H1 (cell line): ENCODE results near the gene PDE8B. TPM values are rescaled to one million over a fixed set of nuclear protein-coding genes. Genes with fewer than 3 reads are reported as not detected.

Experiments
- CTCF ChIA-PET: fragments of 300-600 bp; sonication (Branson Sonifier 250); formaldehyde crosslinking; loops from one replicate; lab custom pipeline; 2021; ENCODE audit not compliant: partially characterized antibody; lab: Charles Lee
- POLR2A ChIA-PET: fragments of 300-600 bp; sonication (Branson Sonifier 250); formaldehyde crosslinking; loops from one replicate; lab custom pipeline; 2021; ENCODE audit warnings: inconsistent platforms; ENCODE audit not compliant: partially characterized antibody; lab: Charles Lee
- DNase-seq, 2 experiments: peaks; one replicate each; pipeline versions ENCODE4 v3.0.0 to v3.0.0-alpha.2; 2010 to 2022; ENCODE audit warnings: low spot score in 2 of 2, low read depth in 1 of 2, mixed read lengths in 1 of 2
- FAIRE-seq: peaks from 2 replicates; lab custom pipeline; 2011; peaks lifted over from hg19 to GRCh38; lab: Jason Lieb, UNC
- H2AFZ ChIP-seq: 2 replicates; pipeline ENCODE4 v1.8.1; 2012; ENCODE audit warnings: low read length, inconsistent platforms
- H2AK5ac ChIP-seq: 2 replicates; pipeline ENCODE4 v1.6.1; 2013; ENCODE audit warnings: low read depth, low read length
- H2BK120ac ChIP-seq: replicated peaks from 2 replicates; pipeline ENCODE3; 2013; ENCODE audit warnings: low read depth, low read length, inconsistent platforms
- H2BK12ac ChIP-seq: 2 replicates; pipeline ENCODE4 v1.6.1; 2013; ENCODE audit warnings: low read depth, low read length
- H2BK15ac ChIP-seq: 2 replicates; pipeline ENCODE4 v1.6.1; 2013; ENCODE audit warnings: low read length
- H2BK20ac ChIP-seq: 2 replicates; pipeline ENCODE4 v1.6.1; 2013; ENCODE audit warnings: low read length
- H2BK5ac ChIP-seq: 2 replicates; pipeline ENCODE4 v1.6.1; 2013; ENCODE audit warnings: low read depth, low read length
- H3K14ac ChIP-seq: 2 replicates; pipeline ENCODE4 v1.6.1; 2013; ENCODE audit warnings: inconsistent platforms; ENCODE audit not compliant: insufficient read length
- H3K18ac ChIP-seq: 2 replicates; pipeline ENCODE4 v1.6.1; 2013; ENCODE audit warnings: low read length; ENCODE audit errors: extremely low read depth
- H3K23ac ChIP-seq: 2 replicates; pipeline ENCODE4 v1.6.1; 2013; ENCODE audit warnings: inconsistent platforms; ENCODE audit not compliant: insufficient read length
- H3K23me2 ChIP-seq: 2 replicates; pipeline ENCODE4 v1.6.1; 2013; ENCODE audit warnings: low read depth, low read length
- H3K27ac ChIP-seq: 2 replicates; pipeline ENCODE4 v1.6.1; 2011; ENCODE audit warnings: low read depth, low read length, inconsistent platforms
- H3K27me3 ChIP-seq, 4 experiments: replicated peaks in 1 of 4; 1 replicate in 1 of 4; 2 replicates in 3 of 4; pipeline versions ENCODE4 v1.6.1 to v1.8.1; 2011 to 2013; ENCODE audit warnings: low read length in 3 of 4, mild to moderate bottlenecking in 3 of 4, inconsistent platforms in 2 of 4, mixed read lengths in 2 of 4, moderate library complexity in 1 of 4; ENCODE audit not compliant: control insufficient read depth in 3 of 4, insufficient read depth in 3 of 4; ENCODE audit errors: extremely low read depth in 1 of 4
- H3K36me3 ChIP-seq, 4 experiments: 2 replicates each; pipeline versions ENCODE4 v1.6.1 to v1.8.1; 2011 to 2013; ENCODE audit warnings: mild to moderate bottlenecking in 4 of 4, low read length in 3 of 4, moderate library complexity in 2 of 4, control low read depth in 1 of 4, inconsistent platforms in 1 of 4; ENCODE audit not compliant: insufficient read depth in 4 of 4, control insufficient read depth in 2 of 4
- H3K4ac ChIP-seq: replicated peaks from 2 replicates; pipeline ENCODE3; 2013; ENCODE audit warnings: low read length, low read depth, mixed read lengths, inconsistent platforms; ENCODE audit not compliant: insufficient read length
- H3K4me1 ChIP-seq, 4 experiments: replicated peaks in 1 of 4; 1 replicate in 1 of 4; 2 replicates in 3 of 4; pipeline versions ENCODE4 v1.6.1 to v1.8.1; 2011 to 2013; ENCODE audit warnings: low read length in 3 of 4, inconsistent platforms in 2 of 4, mixed read lengths in 1 of 4; ENCODE audit not compliant: insufficient read depth in 4 of 4, control insufficient read depth in 3 of 4
- H3K4me2 ChIP-seq, 2 experiments: 2 replicates each; pipeline versions ENCODE4 v1.6.1 to v1.8.1; 2011 to 2013; ENCODE audit warnings: low read depth in 2 of 2, low read length in 2 of 2, control low read depth in 1 of 2, inconsistent platforms in 1 of 2, mild to moderate bottlenecking in 1 of 2; ENCODE audit not compliant: insufficient read depth in 1 of 2
- H3K4me3 ChIP-seq, 4 experiments: fragments of 200-600, 300-600 bp in 1 of 4; sonication (generic), shearing (Covaris generic), sonication (Bioruptor Twin) in 1 of 4; 2 replicates each; pipeline versions ENCODE4 v1.5.1 to v1.8.1; 2011 to 2016; ENCODE audit warnings: low read length in 4 of 4, low read depth in 3 of 4, control low read depth in 2 of 4, inconsistent platforms in 2 of 4, mild to moderate bottlenecking in 2 of 4, mixed read lengths in 1 of 4, moderate library complexity in 1 of 4; ENCODE audit not compliant: insufficient read depth in 2 of 4; ENCODE audit errors: extremely low read depth in 1 of 4
- H3K56ac ChIP-seq: replicated peaks from 2 replicates; pipeline ENCODE3; 2013; ENCODE audit warnings: low read depth, mild to moderate bottlenecking, mixed read lengths, low read length, inconsistent platforms; ENCODE audit not compliant: insufficient read length
- H3K79me1 ChIP-seq: 2 replicates; pipeline ENCODE4 v1.6.1; 2013; ENCODE audit warnings: low read depth, low read length, control low read depth
- H3K79me2 ChIP-seq, 2 experiments: 2 replicates each; pipeline versions ENCODE4 v1.6.1 to v1.8.1; 2012 to 2013; ENCODE audit warnings: low read length in 2 of 2, mild to moderate bottlenecking in 2 of 2, inconsistent platforms in 1 of 2; ENCODE audit not compliant: insufficient read depth in 2 of 2, control insufficient read depth in 1 of 2
- H3K9ac ChIP-seq, 4 experiments: replicated peaks in 1 of 4; 1 replicate in 1 of 4; 2 replicates in 3 of 4; pipeline versions ENCODE4 v1.6.1 to v1.8.1; 2011 to 2013; ENCODE audit warnings: low read depth in 3 of 4, low read length in 3 of 4, control low read depth in 2 of 4, mild to moderate bottlenecking in 2 of 4, moderate library complexity in 2 of 4, inconsistent platforms in 1 of 4; ENCODE audit errors: extremely low read depth in 1 of 4
- H3K9me3 ChIP-seq, 2 experiments: 2 replicates each; pipeline versions ENCODE4 v1.6.1 to v1.8.1; 2012 to 2013; ENCODE audit warnings: mild to moderate bottlenecking in 2 of 2, moderate library complexity in 2 of 2, control low read depth in 1 of 2, inconsistent platforms in 1 of 2, low read depth in 1 of 2, low read length in 1 of 2, mixed read lengths in 1 of 2; ENCODE audit not compliant: insufficient read depth in 2 of 2
- H4K20me1 ChIP-seq, 2 experiments: replicated peaks in 1 of 2; 2 replicates each; pipeline versions ENCODE3 to v1.8.1; 2011 to 2013; ENCODE audit warnings: inconsistent platforms in 2 of 2, low read length in 2 of 2, mild to moderate bottlenecking in 1 of 2; ENCODE audit not compliant: insufficient read depth in 2 of 2, control insufficient read depth in 1 of 2
- H4K5ac ChIP-seq: 2 replicates; pipeline ENCODE4 v1.6.1; 2013; ENCODE audit warnings: low read length, low read depth, mixed read lengths, inconsistent platforms; ENCODE audit not compliant: insufficient read length
- H4K8ac ChIP-seq: 2 replicates; pipeline ENCODE4 v1.8.0; 2013; ENCODE audit warnings: mild to moderate bottlenecking, moderate library complexity, low read length, inconsistent platforms; ENCODE audit not compliant: insufficient read depth; ENCODE audit errors: extremely low read depth
- H4K91ac ChIP-seq: replicated peaks from 2 replicates; pipeline ENCODE3; 2013; ENCODE audit warnings: low read length, mixed read lengths, inconsistent platforms; ENCODE audit not compliant: insufficient read length
- ATF3 ChIP-seq: IDR thresholded peaks from 2 replicates; pipeline ENCODE4 v1.6.1; 2011; ENCODE audit warnings: low read depth, mild to moderate bottlenecking, low read length; ENCODE audit not compliant: insufficient read depth
- CREB1 ChIP-seq: IDR thresholded peaks from 2 replicates; pipeline ENCODE4 v1.6.1; 2012; ENCODE audit warnings: inconsistent platforms
- EGR1 ChIP-seq: IDR thresholded peaks from 2 replicates; pipeline ENCODE4 v1.6.1; 2011; ENCODE audit warnings: low read depth, low read length, borderline replicate concordance
- EP300 ChIP-seq, 2 experiments: IDR thresholded peaks; 1 replicate in 1 of 2; 2 replicates in 1 of 2; pipeline ENCODE4 v1.6.1; 2011 to 2012; ENCODE audit warnings: low read depth in 2 of 2, low read length in 2 of 2, mild to moderate bottlenecking in 2 of 2, borderline replicate concordance in 1 of 2, inconsistent platforms in 1 of 2, moderate library complexity in 1 of 2
- JUN ChIP-seq: IDR thresholded peaks from 2 replicates; pipeline ENCODE4 v1.6.1; 2011; ENCODE audit warnings: low read depth, mild to moderate bottlenecking, improper control_type of control experiment, low read length
- KDM4A ChIP-seq: IDR thresholded peaks from one replicate; pipeline ENCODE4 v1.7.1; 2012; ENCODE audit warnings: low read depth, mild to moderate bottlenecking, moderate library complexity, low read length, inconsistent platforms; ENCODE audit not compliant: severe bottlenecking
- MAFK ChIP-seq: IDR thresholded peaks from 2 replicates; pipeline ENCODE4 v1.6.1; 2012; ENCODE audit warnings: low read depth, mild to moderate bottlenecking, improper control_type of control experiment, low read length
- RBBP5 ChIP-seq: IDR thresholded peaks from 2 replicates; pipeline ENCODE4 v1.7.1; 2012; ENCODE audit warnings: low read depth, mild to moderate bottlenecking, inconsistent platforms, low read length, moderate library complexity, borderline replicate concordance
- RXRA ChIP-seq: IDR thresholded peaks from 2 replicates; pipeline ENCODE4 v1.6.1; 2011; ENCODE audit warnings: low read depth, mild to moderate bottlenecking, low read length, moderate library complexity; ENCODE audit not compliant: insufficient read depth
- TAF1 ChIP-seq: IDR thresholded peaks from 2 replicates; pipeline ENCODE4 v1.6.1; 2011; ENCODE audit warnings: mild to moderate bottlenecking, low read depth, low read length
- TAF7 ChIP-seq: optimal IDR thresholded peaks from 2 replicates; pipeline ENCODE3; 2011; ENCODE audit warnings: low read depth, mild to moderate bottlenecking, inconsistent platforms, low read length, moderate library complexity, borderline replicate concordance
- TBP ChIP-seq: IDR thresholded peaks from 2 replicates; pipeline ENCODE4 v1.6.1; 2011; ENCODE audit warnings: low read depth, low read length, improper control_type of control experiment
- YY1 ChIP-seq: IDR thresholded peaks from 2 replicates; pipeline ENCODE4 v1.6.1; 2011; ENCODE audit warnings: low read depth, mild to moderate bottlenecking, low read length
- ZNF274 ChIP-seq: IDR thresholded peaks from 2 replicates; pipeline ENCODE4 v1.7.0; 2012; ENCODE audit warnings: low read length, borderline replicate concordance; ENCODE audit errors: extremely low read depth
- WGBS, 2 experiments: shearing (Covaris generic) in 1 of 2; methylation state at CpG; one replicate each; pipeline versions ENCODE4 v1.1.6 to v1.1.7; 2013 to 2015; ENCODE audit warnings: low lambda C conversion rate in 2 of 2, mixed read lengths in 2 of 2, inconsistent platforms in 1 of 2, low coverage in 1 of 2, missing lambda C conversion rate in 1 of 2; ENCODE audit not compliant: insufficient replicate concordance in 2 of 2, insufficient coverage in 1 of 2, insufficient read length in 1 of 2; ENCODE audit errors: extremely low coverage in 1 of 2, missing lambda C conversion rate in 1 of 2; 5-methylcytosine and 5-hydroxymethylcytosine counted together
- polyA plus RNA-seq, 7 experiments: library from polyadenylated mRNA; depleted of rRNA in 3 of 7; stranded (reverse) in 5 of 7; unstranded in 2 of 7; fragments of >200 nt in 5 of 7; fragments of 200-250 nt in 2 of 7; gene quantifications; 1 replicate in 5 of 7; 2 replicates in 1 of 7; 4 replicates in 1 of 7; pipeline versions ENCODE4 v1.2.1 to v1.2.3, GENCODE V29; 2011 to 2013; ENCODE audit warnings: missing spikeins in 2 of 7, mixed read lengths in 2 of 7
- total RNA-seq: library from RNA; stranded (reverse); fragmentation: NEBNext Ultra II Directional; extraction: Animal tissue kit (Norgen Biotek cat#: 25700); gene quantifications from 2 replicates; pipeline ENCODE4 v1.2.1, GENCODE V29; 2021

Gene PDE8B
- total and polyA plus RNA-seq, 2 of the 8 experiments (the other 6 are each of a cell fraction or from before 2014, with no cell fraction given), result 0.32 to 1.1 TPM

- Histone ChIP-seq H4K5ac (no peak overlapping the region), H3K4me2 (no peak overlapping the region), H2BK15ac (no peak overlapping the region), H3K27ac (no peak overlapping the region), H2BK5ac (no peak overlapping the region), H3K4me1 (no peaks in the 10 kb centered on the region), H3K36me3 (no peaks in the 10 kb centered on the region), H3K18ac (no peak overlapping the region), H4K91ac (no peak overlapping the region), H3K79me2 (no peaks in the 10 kb centered on the region), H3K27me3 (no peaks in the 10 kb centered on the region), H2AFZ (no peak overlapping the region), H3K79me1 (no peaks in the 10 kb centered on the region), H3K14ac (no peak overlapping the region), H2BK20ac (no peak overlapping the region), H3K9ac (no peak overlapping the region), H3K56ac (no peak overlapping the region), H2BK120ac (no peak overlapping the region), H3K9me3 (no peaks in the 10 kb centered on the region), H2BK12ac (no peak overlapping the region), H3K4ac (no peak overlapping the region), H4K8ac (no peak overlapping the region), H4K20me1 (no peaks in the 10 kb centered on the region), H3K4me3 (no peak overlapping the region), H3K23me2 (no peaks in the 10 kb centered on the region), H3K23ac (no peak overlapping the region), H2AK5ac (no peak overlapping the region)
- no peak for FAIRE-seq
- CTCF ChIA-PET, result no interaction called here
- DNase-seq, result no peak
- POLR2A ChIA-PET, result no interaction called here
- WGBS, 2 experiments, result 90% methylated on average over 4 of the region's 4 CpGs; no CpG with 5 or more reads in 1 of the 2 experiments
- TF ChIP-seq RXRA (no peak), ATF3 (no peak), MAFK (no peak), EP300 (IDR thresholded peaks at IDR 0.05; ENCODE audit: borderline replicate concordance in 1 of 2, low read depth in 2 of 2, low read length in 2 of 2) (no peak), RBBP5 (no peak), TAF7 (no peak), EGR1 (no peak), JUN (no peak), YY1 (no peak), TAF1 (no peak), ZNF274 (no peak), TBP (no peak), CREB1 (no peak), KDM4A (no peak)
Measured at GRCh38 chr5:77285251-77285841, 74.9 kb downstream of the PDE8B start.
